Esophagus squamous epithelium (tissue), 4 donors: Measurements from ENCODE around the gene NUDT1.

Experiments used
- CTCF ChIP-seq, 6 experiments: fragments of 450-650 bp in 4 of 6; fragments of 200-600 bp in 2 of 6; sonication (generic) in 2 of 6; IDR thresholded peaks; one replicate each; pipeline ENCODE4 v1.5.1; 2016 to 2019; ENCODE audit warnings: antibody characterized with exemption in 6 of 6, mild to moderate bottlenecking in 4 of 6, moderate library complexity in 4 of 6
- POLR2A ChIP-seq, 4 donors: fragments of 450-650 bp; IDR thresholded peaks; one replicate each; pipeline ENCODE4 v1.6.1; 2017; ENCODE audit warnings: antibody characterized with exemption in 4 of 4, mild to moderate bottlenecking in 4 of 4, moderate library complexity in 3 of 4

- TF ChIP-seq CTCF (IDR thresholded peaks at IDR 0.05) = no peak
- no peak for TF ChIP-seq POLR2A (IDR thresholded peaks at IDR 0.05)
These were observed 45.7 kb downstream of the NUDT1 start for GRCh38 chr7:2287745-2288144.
